SK-N-DZ (cell line): ENCODE results near the gene SMC3.
"Not testable (repeated sequence)": the region's sequence is repeated elsewhere in the genome, so short reads cannot be mapped to it uniquely, and the experiment has no call there.

Experiments
- DNase-seq: peaks from one replicate; pipeline ENCODE4 v3.0.0-alpha.2; 2015; ENCODE audit warnings: low spot score

The SMC3 gene

GRCh38 chr10:110623316-110623715 is 55.8 kb downstream of the SMC3 start:
- DNase-seq = not testable (repeated sequence)

DNA sequence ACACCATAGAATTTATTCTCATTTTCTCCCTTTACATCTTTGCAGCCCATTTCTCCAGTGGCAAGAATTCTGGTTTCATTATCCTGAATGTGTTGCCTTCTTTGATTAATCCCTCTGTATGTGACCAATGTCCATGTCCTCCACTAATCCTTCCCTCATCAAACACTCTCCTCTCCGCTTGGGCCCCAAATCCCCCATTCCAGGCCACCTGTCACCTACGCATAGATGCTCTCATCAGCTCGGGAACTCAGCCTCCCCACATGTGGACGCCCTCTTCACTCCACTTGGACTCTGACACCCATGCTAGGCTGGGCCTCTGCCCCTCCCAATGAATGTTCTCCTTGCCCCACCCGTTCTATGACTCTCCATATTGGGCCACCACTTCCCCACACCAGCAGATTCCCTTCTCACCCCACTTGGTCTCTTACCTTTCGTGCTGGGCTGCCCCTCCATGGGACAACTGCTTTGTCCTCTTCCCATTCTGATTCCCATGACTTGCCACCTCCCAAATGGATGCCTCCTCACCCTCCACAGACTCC is 57.9 kb downstream of the SMC3 start:
- no peak for DNase-seq

DNA sequence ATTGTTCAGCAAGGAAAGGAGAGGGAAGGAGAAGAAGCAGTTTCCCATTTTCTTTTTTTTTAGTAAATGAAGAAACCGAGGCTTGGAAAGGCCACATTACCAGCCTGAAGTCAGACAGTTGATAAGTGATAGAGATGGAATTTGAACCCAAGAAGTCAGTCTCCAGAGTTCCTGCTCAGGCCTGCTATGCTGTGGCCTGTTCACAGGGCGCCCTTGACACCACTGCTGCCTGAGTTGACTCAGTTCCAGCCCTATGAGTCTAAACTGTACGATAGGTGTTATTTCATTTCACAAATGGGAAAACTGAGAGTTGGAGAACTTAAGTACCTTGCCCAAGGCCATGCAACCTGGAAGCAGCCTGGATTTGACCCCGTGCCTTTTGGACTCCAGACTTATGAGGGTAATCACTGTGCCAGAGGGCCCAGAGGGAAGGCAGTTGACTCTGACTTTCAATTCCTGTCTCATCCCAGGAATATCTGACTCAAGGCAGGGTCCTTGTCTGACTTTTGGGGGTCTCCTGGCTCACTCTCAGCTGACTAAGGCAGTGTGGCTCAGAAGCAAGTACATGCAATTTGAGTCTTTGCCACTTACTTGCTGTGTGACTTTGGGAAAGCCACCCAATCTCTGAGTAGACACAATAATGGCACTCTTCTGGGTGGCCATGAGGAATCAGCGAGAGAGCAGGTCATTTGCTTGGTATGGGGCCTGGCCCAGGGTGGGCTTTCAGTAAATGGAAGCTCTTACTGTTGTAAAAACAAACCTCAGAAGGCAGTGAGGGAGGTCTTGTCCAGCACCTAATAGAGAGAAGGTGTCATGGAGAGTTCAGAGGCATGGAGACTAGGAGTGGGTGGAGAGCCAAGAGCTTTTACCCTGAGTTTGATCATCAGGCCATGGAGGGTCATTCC is 58.7 kb downstream of the SMC3 start:
- DNase-seq = no peak

- no peak for DNase-seq
These were observed 60.7 kb downstream of the SMC3 start for GRCh38 chr10:110628161-110628560.

DNA sequence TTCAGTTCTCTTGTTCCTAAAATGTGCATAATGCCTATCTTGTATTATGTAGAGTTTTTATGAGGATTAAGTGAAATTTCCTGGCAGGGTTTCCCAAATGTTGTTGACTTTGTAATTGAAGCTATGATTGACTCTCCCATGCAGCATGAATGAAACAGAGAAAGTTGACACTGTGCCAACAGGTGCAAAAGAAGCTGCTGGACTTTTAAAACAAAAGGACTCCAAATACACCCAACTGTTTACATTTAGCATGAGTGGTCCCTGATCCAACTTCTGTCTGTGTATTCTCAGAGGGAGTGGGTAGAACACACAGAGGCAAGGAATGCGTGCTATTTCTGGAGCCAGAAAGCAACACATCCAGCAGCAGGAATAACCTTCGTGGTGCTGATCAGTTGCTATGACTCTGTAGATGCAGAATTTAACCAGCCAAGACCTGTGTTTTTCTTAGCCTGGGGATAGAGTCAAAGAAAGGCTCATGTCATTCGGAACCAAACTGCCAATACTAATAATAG is 62.2 kb downstream of the SMC3 start:
- no peak for DNase-seq

DNA sequence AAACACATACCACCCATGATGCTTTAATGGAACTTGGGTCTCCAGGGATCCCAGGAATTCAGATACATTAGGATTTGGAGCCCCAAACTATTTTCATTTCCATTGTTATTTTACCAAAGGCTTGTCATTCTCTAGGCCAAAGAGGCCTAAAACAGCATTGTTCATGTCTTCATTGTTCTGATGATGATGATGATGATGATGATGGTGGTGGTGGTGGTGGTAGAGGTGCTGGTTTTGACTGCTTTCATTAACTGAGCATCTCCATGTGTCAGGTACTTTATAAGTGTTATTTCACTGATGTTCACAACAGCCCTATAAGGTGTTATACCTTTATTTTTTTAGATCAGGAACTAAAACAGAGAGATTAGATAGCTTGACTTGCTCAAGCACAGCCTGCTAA is 64.4 kb downstream of the SMC3 start:
- no peak for DNase-seq

GRCh38 chr10:110632591-110633215 is 65.2 kb downstream of the SMC3 start:
- DNase-seq = no peak

DNA sequence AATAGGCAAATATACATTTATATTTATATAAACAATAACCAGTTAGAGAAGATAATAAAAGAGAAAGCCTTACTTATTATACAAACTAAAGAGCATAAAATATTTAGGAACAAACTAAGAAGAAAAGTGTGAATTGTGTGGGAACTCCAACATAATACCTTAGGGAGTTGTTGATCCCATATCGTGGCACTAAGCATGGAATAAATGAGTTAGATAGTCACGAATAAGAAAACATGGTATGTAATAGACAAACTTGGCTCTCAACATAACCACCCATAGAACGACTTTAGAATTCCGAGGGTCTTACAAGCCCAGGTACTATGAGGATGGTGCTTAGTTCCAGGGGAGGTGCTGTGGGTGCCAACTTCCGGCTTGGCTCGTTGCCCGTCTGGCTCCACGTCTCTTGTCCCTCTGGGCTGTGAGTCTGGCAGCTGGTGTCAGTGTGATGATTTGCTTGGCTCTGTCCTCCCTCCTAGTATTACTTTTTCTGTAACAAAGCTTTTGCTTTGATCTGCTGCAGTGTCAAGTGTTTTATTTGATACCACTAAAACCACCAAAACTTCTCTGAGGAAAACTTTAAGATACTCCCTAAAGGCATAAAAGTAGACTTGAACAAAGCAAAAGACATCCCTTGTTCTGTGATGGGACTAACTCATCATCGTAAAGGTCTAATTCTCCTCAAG is 67.2 kb downstream of the SMC3 start:
- no peak for DNase-seq

DNA sequence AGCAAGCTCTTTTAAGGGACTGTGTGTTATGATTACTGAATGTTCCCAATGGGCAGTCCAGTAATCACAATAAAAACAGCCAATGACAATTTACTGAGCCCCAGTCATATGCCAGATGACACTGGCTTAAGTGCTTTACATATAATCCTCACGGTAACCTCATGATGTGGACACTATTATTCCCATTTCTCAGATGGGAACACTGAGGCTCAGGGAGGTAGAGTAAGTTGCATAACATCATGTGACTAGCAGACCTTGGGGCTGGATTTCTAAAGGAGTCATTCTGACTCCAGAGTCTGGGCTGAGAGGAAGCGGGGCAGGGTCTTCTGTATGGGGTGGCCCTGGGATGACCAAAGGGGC is 69.1 kb downstream of the SMC3 start:
- no peak for DNase-seq

DNA sequence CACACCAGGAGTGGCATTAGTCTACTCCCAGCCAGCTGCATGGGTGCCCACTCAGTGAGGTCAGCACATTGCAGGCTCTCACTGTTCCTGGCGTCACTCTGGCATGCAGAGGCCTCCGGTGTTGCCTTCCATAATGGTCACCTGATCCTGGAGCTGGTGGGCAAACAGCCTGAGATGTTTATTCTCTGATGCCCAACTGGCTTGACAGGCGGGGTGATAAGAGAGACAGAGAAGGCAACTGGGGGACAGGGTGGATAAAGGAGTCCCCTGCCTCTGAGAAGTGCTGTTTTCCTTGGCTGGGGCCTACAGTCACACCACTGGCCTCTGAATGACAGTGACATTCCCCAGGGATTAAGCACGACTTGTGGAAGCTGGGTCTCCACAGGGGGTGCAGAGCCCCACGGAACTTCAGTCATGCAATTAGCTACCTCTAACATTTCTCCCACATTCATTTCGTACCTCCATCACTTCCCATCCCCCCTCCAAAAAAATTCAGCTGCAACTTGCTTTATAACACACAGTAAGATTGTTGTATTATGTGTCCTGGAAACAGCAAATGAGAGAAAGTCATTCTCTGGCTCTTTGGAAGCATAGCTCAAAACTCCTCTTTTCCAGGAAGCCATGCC is 69.5 kb downstream of the SMC3 start:
- DNase-seq = peak; percentile 62

- no peak for DNase-seq
These were observed 70.1 kb downstream of the SMC3 start for GRCh38 chr10:110637558-110638053.

GRCh38 chr10:110638319-110638718 is 70.8 kb downstream of the SMC3 start:
- DNase-seq = no peak

GRCh38 chr10:110639046-110639445 is 71.6 kb downstream of the SMC3 start:
- DNase-seq = not testable (repeated sequence)

DNA sequence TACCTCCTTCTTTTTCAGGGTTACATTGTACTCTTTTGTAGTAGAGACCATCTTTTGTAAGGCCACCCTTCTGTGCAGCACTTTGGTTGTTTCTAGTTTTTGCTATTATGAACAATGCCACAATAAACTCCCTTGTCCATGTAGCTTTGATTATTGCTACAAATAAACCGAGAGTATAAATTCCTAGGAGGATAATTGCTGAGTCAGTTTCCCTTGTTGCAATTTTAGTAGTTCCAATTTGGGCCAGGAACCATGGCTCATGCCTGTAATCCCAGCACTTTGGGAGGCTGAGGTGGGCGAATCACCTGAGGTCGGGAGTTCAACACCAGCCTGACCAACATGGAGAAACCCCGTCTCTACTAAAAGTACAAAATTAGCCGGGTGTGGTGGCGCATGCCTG is 72.4 kb downstream of the SMC3 start:
- not testable (repeated sequence) for DNase-seq

GRCh38 chr10:110641256-110641655 is 73.8 kb downstream of the SMC3 start:
- peak; percentile 89 for DNase-seq

- no peak for DNase-seq
These were observed 74.9 kb downstream of the SMC3 start for GRCh38 chr10:110642204-110643034.

DNA sequence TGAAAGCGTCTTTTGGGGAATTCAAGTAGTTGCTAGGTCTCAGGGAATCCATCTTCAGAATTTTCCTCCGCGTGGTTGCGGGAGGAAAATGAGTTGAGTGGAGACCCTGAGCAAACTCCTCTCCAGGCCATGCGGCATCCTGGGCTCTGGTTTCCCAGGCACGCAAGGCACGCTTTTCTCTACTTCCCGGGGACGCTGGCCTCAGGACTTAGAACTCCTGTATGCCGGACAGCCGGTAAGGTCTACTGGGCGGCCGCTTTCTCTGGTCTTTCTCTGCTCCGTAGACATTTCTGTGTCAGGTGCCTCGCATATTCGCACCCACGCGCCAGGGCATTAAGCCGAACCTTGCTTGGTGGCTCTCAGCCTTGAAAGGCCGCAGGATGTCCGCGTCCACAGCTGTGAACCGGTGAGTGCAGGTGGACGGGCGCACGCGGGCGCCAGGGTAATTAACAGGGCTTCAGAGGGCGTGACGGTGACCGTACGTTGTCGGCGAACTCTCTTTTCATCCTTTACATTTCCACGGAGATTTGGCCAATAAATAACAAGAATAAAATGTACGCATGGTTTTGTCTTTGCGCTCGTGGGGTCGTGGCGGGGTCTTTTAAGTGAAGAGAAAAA is 75.6 kb downstream of the SMC3 start:
- DNase-seq = no peak

DNA sequence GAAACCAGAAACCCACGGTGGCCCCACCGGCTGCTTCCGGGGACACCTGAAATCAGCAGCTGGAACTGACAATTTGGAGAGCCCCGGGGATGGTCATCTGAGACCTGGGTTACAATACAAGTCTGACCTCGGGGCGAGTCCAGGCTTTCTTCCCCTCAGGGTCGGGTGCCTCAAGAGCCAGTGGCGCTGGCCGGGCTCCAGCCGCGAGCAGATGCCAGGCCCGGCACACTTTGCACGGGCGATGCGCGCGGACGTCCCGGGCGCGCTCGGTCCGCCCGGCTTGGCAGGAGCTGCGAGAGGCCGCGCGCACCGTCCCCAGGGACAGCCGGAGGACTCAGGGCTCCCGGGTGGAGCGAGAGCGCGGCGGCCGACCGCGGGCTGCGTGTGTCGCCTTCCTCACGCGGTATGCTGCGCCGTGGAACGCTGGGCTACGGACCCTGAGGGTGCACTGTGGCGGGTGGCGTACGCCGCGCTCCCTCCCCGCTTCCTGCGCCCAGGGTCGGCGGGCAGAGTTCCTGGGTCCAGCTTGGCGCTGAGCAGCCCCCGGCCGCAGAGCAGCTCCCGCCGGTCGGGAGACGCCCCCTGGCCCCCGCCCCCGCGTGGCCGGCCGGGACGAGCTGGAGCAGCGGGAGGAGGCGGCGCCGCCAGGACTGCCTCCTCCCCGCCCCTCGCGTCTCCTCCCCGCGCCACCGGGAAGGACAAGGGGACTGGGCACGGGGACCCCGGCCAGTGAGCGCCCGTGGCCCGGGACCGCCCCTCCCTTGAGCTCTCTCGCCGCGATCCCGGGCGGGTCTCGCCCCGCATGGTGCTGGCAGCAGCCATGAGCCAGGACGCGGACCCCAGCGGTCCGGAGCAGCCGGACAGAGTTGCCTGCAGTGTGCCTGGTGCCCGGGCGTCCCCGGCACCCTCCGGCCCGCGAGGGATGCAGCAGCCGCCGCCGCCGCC is 76.4 kb downstream of the SMC3 start, which contains the start of gene RBM20:
RBM20 (plus strand) TSS at position 684 of the 945 bp plus-strand sequence; CDS start at position 803, 119 bp downstream.
- DNase-seq = peak; percentile 62
